Adipose tissue (tissue), 3 donors: ENCODE data around the gene UBA6. TPM values are rescaled to one million over a fixed set of nuclear protein-coding genes. Genes with fewer than 3 reads are reported as not detected.
"Not testable (repeated sequence)": the region's sequence is repeated elsewhere in the genome, so short reads cannot be mapped to it uniquely, and the experiment has no call there.

Experiments
- H3K27ac ChIP-seq: one replicate; pipeline ENCODE4 v1.5.1; 2013; ENCODE audit warnings: low read depth, low read length
- WGBS, 3 donors: extraction: QIAGEN DNeasy Blood & Tissue Kit; methylation state at CpG; one replicate each; pipeline ENCODE4 v1.1.7; 2013; 5-methylcytosine and 5-hydroxymethylcytosine counted together
- polyA plus RNA-seq, 3 donors: library from polyadenylated mRNA; stranded (reverse); fragments of 200-250 nt; gene quantifications; one replicate each; pipeline ENCODE4 v1.2.3, GENCODE V29; 2013
- donor health status: healthy with polysubstance abuse.
- donor health status: Bipolar disorder and iron deficiency.
- donor health status: healthy.

UBA6 gene
- 10 to 100 TPM in 1 of 3 donors, 1 to 10 TPM in 2; 3.2 to 13.7 (median 9.9) TPM for polyA plus RNA-seq

DNA sequence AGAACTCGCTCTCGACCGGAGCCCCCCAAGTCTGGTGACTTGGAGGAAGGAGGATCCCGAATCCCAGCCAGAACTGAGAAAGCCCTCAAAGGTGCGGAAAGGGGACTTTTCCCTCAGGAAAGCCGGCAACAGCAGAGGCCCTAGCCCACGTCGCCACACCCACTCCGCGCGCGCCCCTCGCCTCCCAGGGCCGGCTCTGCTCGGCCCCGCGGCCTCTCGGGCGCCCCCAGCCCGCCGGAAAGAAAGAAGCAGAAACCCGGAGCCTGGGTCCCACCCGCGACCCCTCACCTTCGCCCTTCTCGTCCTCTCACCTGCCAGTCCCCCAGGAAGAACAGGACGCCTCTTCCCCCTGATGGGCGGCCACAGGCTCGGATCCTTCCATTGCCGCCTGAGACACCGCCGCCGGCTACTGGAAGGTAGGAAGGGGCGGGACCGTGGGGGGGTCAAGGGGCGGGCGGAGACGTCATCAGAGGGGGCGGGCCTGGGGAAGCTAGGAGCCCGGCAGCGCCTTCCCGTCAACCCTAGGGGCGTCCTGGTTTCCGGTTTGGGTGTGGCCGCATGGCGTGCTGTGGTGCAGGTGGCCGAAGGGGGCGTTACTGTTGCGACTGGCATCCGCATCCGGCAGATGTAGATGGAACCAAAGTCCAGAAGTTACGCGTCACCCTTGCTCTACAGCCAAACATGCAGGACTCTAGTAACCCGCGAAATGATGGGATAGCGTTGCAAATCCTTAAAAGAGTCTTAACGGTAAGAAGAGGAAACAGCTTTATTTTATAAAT lies at the start of gene UBA6:
Gene UBA6, minus strand, starts transcription at position 418 of the 779 bp plus-strand sequence. Its CDS starts 36 bp downstream, at position 382.
- WGBS, 3 donors, result 0 to 1% (median 0%) methylated on average over 46 to 57 of the region's 57 CpGs

GRCh38 chr4:67750691-67751090 lies 49.7 kb upstream of the UBA6 start:
- H3K27ac ChIP-seq, result no peak overlapping the region
- 87 to 92% (median 88%) methylated on average over 4 of the region's 4 CpGs for WGBS, 3 donors

More for the DNA sequence above, at the start of gene UBA6:
- H3K27ac ChIP-seq, result peak within 1 kb of the TSS; percentile 61

DNA sequence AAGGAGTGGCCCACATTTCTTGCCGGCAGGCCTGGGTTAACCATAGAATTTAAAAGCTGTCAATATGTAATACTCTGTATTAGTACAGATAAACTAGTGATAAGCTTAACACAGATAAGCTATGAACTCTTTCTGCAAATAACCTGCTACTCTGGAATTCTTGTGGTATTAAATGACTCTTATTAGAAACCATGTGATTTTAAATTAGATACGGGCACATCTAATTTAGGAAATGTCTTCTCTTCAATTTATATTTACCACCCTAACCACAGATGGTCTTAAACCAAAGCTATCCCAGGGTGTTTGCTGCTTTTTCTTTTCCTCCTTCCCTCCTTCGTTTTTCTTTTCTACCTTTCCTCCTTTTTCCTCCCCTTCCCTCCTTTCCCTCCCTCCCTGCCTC lies 48.3 kb upstream of the UBA6 start:
- H3K27ac ChIP-seq, result no peak overlapping the region
- WGBS, 3 donors, result 64 to 81% (median 80%) methylated on average over 3 of the region's 3 CpGs

GRCh38 chr4:67746797-67747495 lies 46.0 kb upstream of the UBA6 start:
- H3K27ac ChIP-seq, result no peak overlapping the region
- WGBS, 3 donors, result 60 to 62% (median 61%) methylated on average over 5 of the region's 5 CpGs

DNA sequence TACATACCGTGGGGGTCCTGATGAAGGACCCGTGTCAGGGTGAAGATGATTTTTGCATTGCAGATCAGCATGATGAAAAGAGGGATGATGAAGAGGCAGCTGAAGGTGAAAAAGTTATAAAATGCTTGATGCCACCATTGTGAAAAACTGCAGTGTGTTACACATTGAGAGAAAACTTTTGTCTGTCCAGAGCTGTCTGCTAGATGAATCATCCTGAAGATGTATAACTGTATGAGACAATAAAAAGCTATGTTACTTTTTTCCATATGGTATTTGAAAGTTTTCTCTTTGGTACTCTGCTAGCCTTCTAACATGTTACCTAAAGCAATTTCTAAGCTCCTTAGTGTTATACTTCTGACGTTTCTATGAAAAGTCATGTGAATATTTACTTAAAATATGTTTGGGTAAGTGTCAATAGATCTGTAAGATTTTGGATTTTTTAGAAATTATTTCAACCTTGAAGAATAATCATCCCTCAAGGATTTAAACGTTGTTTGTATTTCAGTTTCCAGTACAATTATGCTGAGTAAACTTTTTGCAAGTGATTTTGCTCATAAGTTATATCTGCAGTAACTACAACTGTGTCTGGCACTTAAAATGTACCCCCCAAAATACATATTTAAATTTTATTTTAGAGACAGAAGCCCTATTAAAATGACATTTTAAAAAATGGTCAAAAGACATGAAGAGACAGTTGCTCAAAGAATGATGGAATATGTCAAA lies 43.8 kb upstream of the UBA6 start:
- 69 to 80% (median 72%) methylated on average over 4 of the region's 4 CpGs for WGBS, 3 donors
- H3K27ac ChIP-seq, result no peak overlapping the region

- WGBS, 3 donors, result 96 to 98% (median 96%) methylated on average over 3 of the region's 3 CpGs
- H3K27ac ChIP-seq, result no peak overlapping the region
Observed at GRCh38 chr4:67743194-67743593, 42.2 kb upstream of the UBA6 start.

- WGBS, 3 donors, result 98 to 100% (median 100%) methylated on average over 1 of the region's 1 CpG
- H3K27ac ChIP-seq, result no peak overlapping the region
Observed at GRCh38 chr4:67736262-67736661, 35.3 kb upstream of the UBA6 start.

DNA sequence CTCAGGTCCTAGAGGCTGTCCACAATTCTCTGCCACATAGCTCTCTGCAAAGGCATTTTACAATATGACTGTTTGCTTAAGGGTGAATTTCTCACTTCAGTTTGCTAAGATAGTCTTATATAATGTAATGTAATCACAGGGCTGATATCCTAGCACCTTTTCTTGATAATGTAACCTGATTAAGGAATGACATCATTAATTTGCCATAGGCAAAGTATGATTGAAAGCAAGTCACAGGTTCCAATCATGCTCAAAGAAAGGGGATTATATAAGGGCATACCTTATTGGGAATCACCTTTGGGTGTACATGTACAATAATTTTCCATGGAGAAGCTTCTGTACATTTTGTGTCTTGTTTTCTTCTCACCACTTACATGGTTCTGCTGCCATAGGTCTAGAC lies 34.4 kb upstream of the UBA6 start:
- H3K27ac ChIP-seq, result no peak overlapping the region

DNA sequence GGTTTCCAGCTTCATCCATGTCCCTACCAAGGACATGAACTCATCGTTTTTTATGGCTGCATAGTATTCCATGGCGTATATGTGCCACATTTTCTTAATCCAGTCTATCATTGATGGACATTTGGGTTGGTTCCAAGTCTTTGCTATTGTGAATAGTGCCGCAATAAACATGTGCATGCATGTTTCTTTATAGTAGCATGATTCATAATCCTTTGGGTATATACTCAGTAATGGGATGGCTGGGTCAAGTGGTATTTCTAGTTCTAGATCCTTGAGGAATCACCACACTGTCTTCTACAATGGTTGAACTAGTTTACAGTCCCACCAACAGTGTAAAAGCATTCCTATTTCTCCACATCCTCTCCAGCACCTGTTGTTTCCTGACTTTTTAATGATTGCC lies 29.6 kb upstream of the UBA6 start:
- H3K27ac ChIP-seq, result not testable (repeated sequence)
- WGBS, 3 donors, result 90 to 95% (median 95%) methylated on average over 3 of the region's 3 CpGs

DNA sequence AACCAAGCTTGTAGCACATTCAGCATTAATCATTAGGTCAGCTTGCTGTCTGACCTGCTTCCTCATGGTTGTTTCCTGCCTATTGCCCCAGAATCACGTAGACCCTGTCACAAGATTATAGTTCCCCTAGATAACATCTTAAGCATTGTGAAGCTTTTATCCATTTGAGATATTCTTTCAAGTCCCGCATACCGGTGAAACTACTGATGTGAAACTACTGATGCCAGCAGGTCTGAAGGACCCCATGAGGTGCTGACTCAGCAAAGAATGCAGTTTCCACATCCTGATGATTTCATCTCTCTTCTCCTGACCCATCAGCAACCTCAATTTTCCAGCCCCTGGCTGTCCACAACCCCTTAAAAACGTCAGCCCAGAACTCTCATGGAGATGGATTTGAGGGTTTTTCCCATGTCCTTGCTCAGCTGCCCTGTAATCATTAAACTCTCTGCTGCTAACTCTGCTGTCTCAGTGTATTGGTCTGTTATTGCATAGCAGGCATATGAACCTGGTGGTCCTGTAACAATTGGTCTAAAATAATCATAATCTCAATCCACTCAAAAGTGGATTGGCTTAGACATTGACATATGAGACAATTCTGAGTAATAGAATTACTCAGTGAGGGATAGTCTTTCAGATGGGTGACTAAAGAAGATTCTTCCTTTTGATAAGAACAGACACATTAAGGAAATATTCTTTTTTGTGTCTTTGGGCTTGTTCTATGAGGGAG lies 26.3 kb upstream of the UBA6 start:
- no peak overlapping the region for H3K27ac ChIP-seq
- 57 to 81% (median 64%) methylated on average over 4 of the region's 4 CpGs for WGBS, 3 donors

DNA sequence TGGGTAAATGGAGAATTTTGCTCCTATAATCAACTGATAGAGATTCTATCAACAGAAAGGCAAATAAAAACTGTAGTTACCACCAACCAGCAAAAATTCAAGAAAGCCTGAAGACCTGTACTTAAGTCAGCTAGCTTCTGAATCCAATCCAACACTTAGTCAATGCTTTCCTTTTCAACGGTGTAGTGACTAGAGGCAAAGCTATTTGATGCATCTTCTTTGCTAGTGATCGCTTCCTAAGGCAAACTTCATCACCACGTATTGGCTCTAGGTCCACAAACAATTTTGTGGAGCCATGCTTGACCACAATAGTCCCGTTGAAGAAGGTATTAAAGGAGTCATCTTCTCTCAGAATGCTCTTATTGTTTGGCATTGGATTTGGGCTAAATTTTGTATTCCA lies 25.0 kb upstream of the UBA6 start:
- WGBS, 3 donors, result 91 to 96% (median 92%) methylated on average over 4 of the region's 4 CpGs
- no peak overlapping the region for H3K27ac ChIP-seq

- WGBS, 3 donors, result 44 to 93% (median 76%) methylated on average over 1 of the region's 1 CpG
- H3K27ac ChIP-seq, result no peak overlapping the region
Observed at GRCh38 chr4:67725132-67725531, 24.2 kb upstream of the UBA6 start.

DNA sequence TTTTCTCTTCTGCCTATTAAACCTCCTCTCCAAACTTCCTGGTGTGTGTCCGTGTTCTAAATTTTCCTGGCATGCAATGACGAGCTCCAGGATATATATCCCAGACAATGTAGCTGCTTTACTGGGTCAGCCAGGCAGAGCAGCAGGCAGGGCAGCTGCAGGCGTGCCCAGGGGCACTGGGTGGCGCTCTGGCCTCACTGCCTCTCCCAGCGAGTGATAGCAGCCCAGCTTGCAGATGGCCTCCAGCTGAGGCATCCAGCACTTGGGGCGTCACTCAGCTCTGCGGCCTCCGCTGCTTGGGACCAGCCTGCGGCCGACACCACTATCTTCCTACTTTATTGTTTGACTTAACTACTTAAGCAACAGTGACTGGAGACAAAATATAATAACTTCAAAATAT lies 23.0 kb upstream of the UBA6 start:
- H3K27ac ChIP-seq, result no peak overlapping the region
- WGBS, 3 donors, result 89 to 91% (median 89%) methylated on average over 10 of the region's 10 CpGs

DNA sequence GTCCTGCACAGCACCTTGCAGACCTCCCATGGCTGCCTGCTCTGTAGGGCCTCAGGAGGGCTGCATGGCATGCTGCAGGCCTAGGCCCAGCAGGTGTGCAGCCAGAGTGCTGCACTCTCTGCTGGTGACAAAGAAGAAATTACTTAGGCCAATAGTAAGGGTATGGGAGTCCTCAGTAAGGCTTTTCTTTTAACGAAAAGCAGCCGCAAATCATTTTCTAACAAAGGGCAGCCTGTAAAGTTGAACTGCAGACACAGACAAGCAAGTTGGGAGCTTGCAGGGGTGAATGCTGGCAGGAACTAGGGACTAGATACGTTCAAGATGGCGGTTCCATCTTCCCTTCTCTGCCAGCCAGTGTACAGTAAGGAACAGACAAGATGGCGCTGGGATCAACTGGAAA lies 22.4 kb upstream of the UBA6 start:
- H3K27ac ChIP-seq, result no peak overlapping the region
- WGBS, 3 donors, result 94 to 95% (median 95%) methylated on average over 5 of the region's 5 CpGs

DNA sequence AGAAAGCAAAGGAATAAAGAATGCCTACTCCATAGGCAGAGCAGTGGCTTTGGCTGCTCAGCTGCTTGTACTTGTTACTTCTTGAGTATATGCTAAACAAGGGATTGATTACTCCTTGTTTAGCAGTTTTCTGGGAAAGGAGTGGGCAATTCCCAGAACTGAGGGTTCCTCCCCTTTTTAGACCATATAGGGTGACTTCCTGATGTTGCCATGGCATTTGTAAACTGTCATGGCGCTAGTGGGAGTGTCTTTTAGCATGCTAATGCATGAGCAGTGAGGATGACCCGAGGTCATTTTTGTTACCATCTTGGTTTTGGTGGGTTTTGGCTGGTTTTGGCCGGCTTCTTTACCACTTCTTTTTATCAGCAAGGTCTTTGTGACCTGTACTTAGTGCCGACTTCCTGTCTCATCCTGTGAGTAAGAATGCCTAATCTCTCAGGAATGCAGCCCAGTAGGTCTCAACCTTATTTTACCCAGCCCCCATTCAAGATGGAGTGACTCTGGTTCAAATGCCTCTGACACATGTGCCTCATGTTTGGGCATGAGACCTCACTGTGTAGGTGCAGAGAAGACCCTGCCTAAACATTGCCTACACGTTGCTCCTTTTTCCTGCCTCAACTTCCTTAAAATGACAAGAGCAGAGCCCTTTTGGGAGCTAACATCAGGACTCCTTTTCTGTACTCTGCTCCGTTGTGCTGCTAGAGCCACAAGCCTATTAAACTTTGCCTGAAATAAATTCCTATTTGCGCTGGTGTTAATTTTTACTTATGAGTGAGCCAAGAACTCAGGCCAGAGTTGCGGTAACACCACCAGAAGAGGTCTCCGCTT lies 21.0 kb upstream of the UBA6 start:
- no peak overlapping the region for H3K27ac ChIP-seq
- WGBS, 3 donors, result 94% methylated on average over 9 of the region's 9 CpGs

GRCh38 chr4:67721315-67721769 lies 20.4 kb upstream of the UBA6 start:
- 96 to 99% (median 97%) methylated on average over 3 of the region's 3 CpGs for WGBS, 3 donors
- H3K27ac ChIP-seq, result no peak overlapping the region

DNA sequence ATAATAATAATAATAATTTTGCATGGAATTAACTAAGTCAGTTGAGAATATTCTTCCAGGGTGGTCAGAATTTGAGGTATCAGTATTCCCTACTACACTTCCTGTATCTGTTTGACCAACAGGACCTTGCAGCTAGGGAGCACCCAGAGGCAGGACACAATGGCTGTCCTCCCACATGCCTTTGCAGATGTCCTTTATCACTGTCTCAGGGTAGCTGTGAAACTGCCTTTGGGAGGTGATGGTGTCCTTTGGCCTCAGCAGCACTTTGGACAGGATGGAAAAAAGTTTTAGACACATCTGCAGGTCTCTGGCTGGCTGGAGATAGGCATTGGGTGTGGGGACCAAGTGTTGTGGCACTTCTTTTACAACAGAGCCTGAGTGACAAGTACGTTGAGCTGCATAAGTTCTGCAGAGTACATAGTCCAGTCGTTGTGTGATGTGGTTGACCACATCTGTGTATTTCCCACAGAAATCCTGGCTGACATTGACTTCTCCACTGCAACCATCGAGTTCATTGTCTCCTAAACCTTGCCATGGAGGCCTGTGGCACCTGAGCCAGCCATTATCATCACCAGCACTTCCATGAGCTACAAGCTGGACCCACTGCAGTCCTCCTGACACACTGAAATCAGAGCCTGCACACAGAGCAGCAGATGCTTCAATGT lies 19.1 kb upstream of the UBA6 start:
- H3K27ac ChIP-seq, result no peak overlapping the region
- 30 to 97% (median 91%) methylated on average over 3 of the region's 3 CpGs for WGBS, 3 donors
